Lung (tissue), 12 donors: ENCODE results near the gene ZNF319. TPM values are rescaled to one million over a fixed set of nuclear protein-coding genes. Genes with fewer than 3 reads are reported as not detected.

Source experiments
- ATAC-seq: fragments of 200-7000 bp; cut with Tn5 transposase; one replicate; pipeline ENCODE4 v1.9.1; 2020; ENCODE audit warnings: moderate number of reproducible peaks; ENCODE audit not compliant: insufficient read depth, low FRiP score
- DNase-seq, 3 donors: peaks; one replicate each; pipeline ENCODE4 v3.0.0-alpha.2; 2013 to 2017
- H3K27ac ChIP-seq, 2 donors: one replicate each; pipeline ENCODE4 v1.5.1; 2013; ENCODE audit warnings: mild to moderate bottlenecking in 2 of 2, moderate library complexity in 2 of 2, control low read depth in 1 of 2, inconsistent platforms in 1 of 2, low read depth in 1 of 2, low read length in 1 of 2
- H3K27me3 ChIP-seq, 3 donors: one replicate each; pipeline ENCODE4 v1.5.1; 2013; ENCODE audit warnings: low read length in 2 of 3; ENCODE audit not compliant: control insufficient read depth in 3 of 3, insufficient read depth in 3 of 3
- H3K36me3 ChIP-seq, 4 donors: one replicate each; pipeline ENCODE4 v1.5.1; 2013; ENCODE audit warnings: low read length in 4 of 4, mild to moderate bottlenecking in 1 of 4, moderate library complexity in 1 of 4; ENCODE audit not compliant: control insufficient read depth in 4 of 4, insufficient read depth in 4 of 4
- H3K4me1 ChIP-seq, 5 donors: one replicate each; pipeline ENCODE4 v1.5.1; 2013; ENCODE audit warnings: low read length in 5 of 5, mild to moderate bottlenecking in 2 of 5, moderate library complexity in 1 of 5; ENCODE audit not compliant: control insufficient read depth in 5 of 5, insufficient read depth in 5 of 5
- H3K4me3 ChIP-seq: one replicate; pipeline ENCODE4 v1.5.1; 2013; ENCODE audit warnings: mild to moderate bottlenecking, control low read depth, moderate library complexity
- H3K9ac ChIP-seq, 2 donors: one replicate each; pipeline ENCODE4 v1.5.1; 2013; ENCODE audit warnings: low read length in 2 of 2, control low read depth in 1 of 2; ENCODE audit not compliant: insufficient read depth in 1 of 2
- H3K9me3 ChIP-seq, 4 donors: one replicate each; pipeline ENCODE4 v1.5.1; 2013; ENCODE audit warnings: low read length in 3 of 4, mild to moderate bottlenecking in 1 of 4, moderate library complexity in 1 of 4; ENCODE audit not compliant: control insufficient read depth in 4 of 4, insufficient read depth in 3 of 4
- WGBS, 2 donors: extraction: QIAGEN DNeasy Blood & Tissue Kit; methylation state at CpG; one replicate each; pipeline ENCODE4 v1.1.7; 2013; 5-methylcytosine and 5-hydroxymethylcytosine counted together
- polyA plus RNA-seq, 2 donors: library from polyadenylated mRNA; stranded (reverse); fragments of 200-250 nt; gene quantifications; one replicate each; pipeline ENCODE4 v1.2.1, GENCODE V29; 2013
- total RNA-seq, 2 donors: library from RNA; depleted of rRNA in 1 of 2; stranded (reverse); fragments of >200 nt in 1 of 2; gene quantifications; one replicate each; pipeline ENCODE4 v1.2.1, GENCODE V29; 2014 to 2021
- TF ChIP-seq, protein P1 (sequence below): IDR thresholded peaks from 2 replicates; pipeline ENCODE4 v1.5.1; 2012; ENCODE audit warnings: mild to moderate bottlenecking; ENCODE audit errors: control extremely low read depth, extremely low read depth
- donor health status: control.
- donor health status: control.
- donor health status: Bipolar disorder and iron deficiency.
- donor health status: healthy.
- donor health status: DM: yes; HTN: yes; CAD: no.

Gene ZNF319
- total and polyA plus RNA-seq, 4 donors, result 6.0 to 15.3 (median 9.6) TPM

DNA sequence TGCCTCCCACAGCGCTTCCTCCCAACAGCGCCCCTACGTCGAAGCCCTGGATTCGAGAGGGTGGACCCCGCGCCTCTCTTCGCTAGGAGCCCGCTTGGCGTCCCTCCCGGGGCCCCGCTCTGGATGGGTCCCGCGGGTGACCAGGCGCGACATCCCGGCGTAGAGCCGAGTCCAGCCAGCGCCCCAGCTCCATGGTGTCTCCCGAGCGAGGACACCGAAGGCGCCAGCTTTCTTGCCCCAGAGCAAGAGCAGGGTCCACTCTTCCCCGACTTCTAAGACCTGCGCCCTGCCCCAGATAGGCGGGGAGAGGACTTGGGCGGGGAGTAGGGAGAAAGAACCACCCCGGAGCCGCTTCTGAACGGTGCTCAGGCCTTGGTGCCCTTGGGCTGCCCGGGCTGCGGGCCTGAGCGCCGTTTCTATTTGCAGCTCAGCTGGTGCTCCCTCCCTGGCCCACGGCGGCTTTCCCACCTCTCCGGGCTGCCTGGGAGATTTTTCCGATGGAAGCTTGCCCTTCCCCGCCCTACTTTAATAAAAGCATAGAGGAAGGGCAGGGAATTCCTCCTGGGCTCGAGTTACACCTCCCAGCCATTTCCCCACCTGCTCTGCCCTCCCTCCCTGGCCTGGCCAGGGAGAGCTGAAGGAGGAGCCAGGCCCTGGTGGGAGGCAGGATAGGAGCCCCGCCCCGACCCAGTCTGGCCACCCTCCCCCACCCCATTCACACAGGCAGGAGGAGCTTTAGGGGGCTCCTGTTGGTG lies 26.9 kb upstream of the ZNF319 start:
- TF ChIP-seq, protein P1, sequence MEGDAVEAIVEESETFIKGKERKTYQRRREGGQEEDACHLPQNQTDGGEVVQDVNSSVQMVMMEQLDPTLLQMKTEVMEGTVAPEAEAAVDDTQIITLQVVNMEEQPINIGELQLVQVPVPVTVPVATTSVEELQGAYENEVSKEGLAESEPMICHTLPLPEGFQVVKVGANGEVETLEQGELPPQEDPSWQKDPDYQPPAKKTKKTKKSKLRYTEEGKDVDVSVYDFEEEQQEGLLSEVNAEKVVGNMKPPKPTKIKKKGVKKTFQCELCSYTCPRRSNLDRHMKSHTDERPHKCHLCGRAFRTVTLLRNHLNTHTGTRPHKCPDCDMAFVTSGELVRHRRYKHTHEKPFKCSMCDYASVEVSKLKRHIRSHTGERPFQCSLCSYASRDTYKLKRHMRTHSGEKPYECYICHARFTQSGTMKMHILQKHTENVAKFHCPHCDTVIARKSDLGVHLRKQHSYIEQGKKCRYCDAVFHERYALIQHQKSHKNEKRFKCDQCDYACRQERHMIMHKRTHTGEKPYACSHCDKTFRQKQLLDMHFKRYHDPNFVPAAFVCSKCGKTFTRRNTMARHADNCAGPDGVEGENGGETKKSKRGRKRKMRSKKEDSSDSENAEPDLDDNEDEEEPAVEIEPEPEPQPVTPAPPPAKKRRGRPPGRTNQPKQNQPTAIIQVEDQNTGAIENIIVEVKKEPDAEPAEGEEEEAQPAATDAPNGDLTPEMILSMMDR, result no peak
- Histone ChIP-seq H3K27me3 (no peaks in the 10 kb centered on the region), H3K4me1 (peaks cover 10 to 61% (median 47%) of the 10 kb centered on the region in 5 donors), H3K9me3 (no peaks in the 10 kb centered on the region), H3K9ac (no peak overlapping the region), H3K27ac (peak overlapping the region; percentile 87 to 94), H3K4me3 (peak overlapping the region; percentile 63), H3K36me3 (no peaks in the 10 kb centered on the region)
- DNase-seq, result peak; percentile 31 to 65 (median 49)
- ATAC-seq, result peak; percentile 20
- WGBS, 2 donors, result 12 to 15% methylated on average over 42 to 43 of the region's 43 CpGs

DNA sequence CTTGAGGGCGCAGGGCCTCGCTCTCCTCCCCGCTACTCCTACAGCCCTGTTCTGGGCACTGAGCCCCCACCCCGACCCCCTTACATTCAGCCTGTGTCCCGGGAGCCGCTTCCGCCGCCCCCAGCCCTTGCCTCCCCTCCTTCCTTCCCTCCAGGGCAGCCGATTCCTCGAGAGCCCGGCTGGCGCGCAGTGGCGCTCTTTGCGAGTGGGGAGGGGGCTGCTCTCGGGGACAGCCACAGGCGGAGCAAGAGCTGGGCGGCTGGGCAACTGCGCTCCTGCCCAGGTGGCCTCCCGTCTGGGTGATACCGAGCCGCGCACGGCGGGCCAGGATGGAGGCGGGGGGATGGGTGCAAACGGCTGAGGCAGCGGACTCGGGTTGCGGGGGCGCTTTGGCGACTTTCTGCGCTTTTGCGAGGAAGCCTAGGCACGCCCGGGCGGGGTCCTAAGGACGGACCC lies 26.3 kb upstream of the ZNF319 start:
- no peaks in the 10 kb centered on the region for H3K9me3 ChIP-seq
- peaks cover 15 to 62% (median 47%) of the 10 kb centered on the region in 5 donors for H3K4me1 ChIP-seq
- H3K27me3 ChIP-seq, result no peaks in the 10 kb centered on the region
- TF ChIP-seq, protein P1, result no peak
- WGBS, 2 donors, result 1% methylated on average over 33 to 38 of the region's 38 CpGs
- peak overlapping the region; percentile 63 for H3K4me3 ChIP-seq
- no peak overlapping the region for H3K9ac ChIP-seq
- peak; percentile 47 to 54 (median 50) for DNase-seq
- no peak for ATAC-seq
- H3K36me3 ChIP-seq, result no peaks in the 10 kb centered on the region
- H3K27ac ChIP-seq, result peak overlapping the region; percentile 87 to 94

DNA sequence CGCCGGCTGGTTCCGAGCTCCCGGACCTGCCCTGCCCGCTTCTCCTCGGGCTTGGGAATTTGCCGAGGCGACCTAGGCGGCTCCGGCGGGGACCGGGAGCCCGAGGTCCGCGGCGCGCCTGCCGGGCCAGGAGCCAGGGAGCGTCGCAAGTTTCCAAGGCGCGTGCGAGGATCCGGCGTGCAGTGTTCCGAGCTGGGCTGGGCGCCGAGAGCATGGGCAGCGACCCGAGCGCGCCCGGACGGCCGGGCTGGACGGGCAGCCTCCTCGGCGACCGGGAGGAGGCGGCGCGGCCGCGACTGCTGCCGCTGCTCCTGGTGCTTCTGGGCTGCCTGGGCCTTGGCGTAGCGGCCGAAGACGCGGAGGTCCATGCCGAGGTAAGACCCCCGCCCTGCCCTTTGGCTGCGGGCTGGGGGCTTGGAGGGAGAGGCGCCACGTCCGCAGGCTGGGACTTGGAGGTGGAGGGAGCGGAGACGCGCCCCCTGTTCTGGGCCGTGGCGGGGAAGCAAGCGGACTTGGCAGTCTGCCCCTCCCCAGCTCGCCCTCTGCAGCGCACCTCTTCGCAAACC lies 25.8 kb upstream of the ZNF319 start:
- no peak overlapping the region for H3K9ac ChIP-seq
- TF ChIP-seq, protein P1, result no peak
- H3K27ac ChIP-seq, result peak overlapping the region; percentile 87 to 94
- WGBS, 2 donors, result 0% methylated on average over 60 to 65 of the region's 65 CpGs
- no peaks in the 10 kb centered on the region for H3K9me3 ChIP-seq
- H3K4me3 ChIP-seq, result peak overlapping the region; percentile 63
- peaks cover 17 to 67% (median 44%) of the 10 kb centered on the region in 5 donors for H3K4me1 ChIP-seq
- peak; percentile 29 for ATAC-seq
- H3K36me3 ChIP-seq, result no peaks in the 10 kb centered on the region
- peak; percentile 59 to 73 (median 67) for DNase-seq
- no peaks in the 10 kb centered on the region for H3K27me3 ChIP-seq
